SK-N-SH treated with all-trans-retinoic acid at 6 μM for 48 hours (cell line): ENCODE results near the gene FBXL14.

Source experiments
- ATAC-seq: fragments of 200-7000 bp; cut with Tn5 transposase; 3 replicates; pipeline ENCODE4 v1.9.1; 2020; ENCODE audit warnings: mild to moderate bottlenecking, moderate library complexity
- ARNTL ChIP-seq: fragments of 450-650 bp; formaldehyde crosslinking; IDR thresholded peaks from 2 replicates; pipeline ENCODE4 v1.5.0; 2020; ENCODE audit warnings: low read depth, mild to moderate bottlenecking, moderate library complexity, borderline replicate concordance
- CREB5 ChIP-seq: fragments of 250-450 bp; sonication (Bioruptor Pico); IDR thresholded peaks from 2 replicates; pipeline ENCODE4 v1.5.1; 2020; ENCODE audit warnings: low read depth, mild to moderate bottlenecking, moderate library complexity
- CSDC2 ChIP-seq: fragments of 250-450 bp; sonication (Bioruptor Pico); IDR thresholded peaks from 2 replicates; pipeline ENCODE4 v1.5.0; 2020; ENCODE audit warnings: mild to moderate bottlenecking, moderate library complexity
- CSRNP3 ChIP-seq: fragments of 250-450 bp; sonication (Bioruptor Pico); IDR thresholded peaks from 2 replicates; pipeline ENCODE4 v1.5.1; 2021; ENCODE audit warnings: mild to moderate bottlenecking, moderate library complexity
- ESRRG ChIP-seq: fragments of 250-450 bp; sonication (Bioruptor Pico); IDR thresholded peaks from 2 replicates; pipeline ENCODE4 v1.6.1; 2021; ENCODE audit warnings: mild to moderate bottlenecking
- GLIS3 ChIP-seq: fragments of 250-450 bp; sonication (Bioruptor Pico); IDR thresholded peaks from 2 replicates; pipeline ENCODE4 v1.5.0; 2020; ENCODE audit warnings: mild to moderate bottlenecking, moderate library complexity
- ISL1 ChIP-seq: fragments of 250-450 bp; sonication (Bioruptor Pico); IDR thresholded peaks from 2 replicates; pipeline ENCODE4 v2.1.2; 2022; ENCODE audit warnings: mild to moderate bottlenecking, moderate library complexity
- OSR1 ChIP-seq: fragments of 250-450 bp; sonication (Bioruptor Pico); IDR thresholded peaks from 2 replicates; pipeline ENCODE4 v1.8.0; 2022; ENCODE audit warnings: moderate library complexity, mild to moderate bottlenecking, inconsistent platforms
- PATZ1 ChIP-seq: fragments of 250-450 bp; sonication (Bioruptor Pico); IDR thresholded peaks from 2 replicates; pipeline ENCODE4 v1.8.0; 2020; ENCODE audit warnings: mild to moderate bottlenecking, moderate library complexity, borderline replicate concordance
- POU6F1 ChIP-seq: fragments of 250-450 bp; sonication (Bioruptor Pico); IDR thresholded peaks from 2 replicates; pipeline ENCODE4 v1.8.0; 2021; ENCODE audit warnings: low read depth, mild to moderate bottlenecking, moderate library complexity, borderline replicate concordance
- PPARA ChIP-seq: fragments of 250-450 bp; sonication (Bioruptor Pico); IDR thresholded peaks from 2 replicates; pipeline ENCODE4 v1.5.0; 2020; ENCODE audit warnings: mild to moderate bottlenecking, borderline replicate concordance
- RARB ChIP-seq: fragments of 250-450 bp; sonication (Bioruptor Pico); IDR thresholded peaks from 2 replicates; pipeline ENCODE4 v1.8.0; 2021; ENCODE audit warnings: mild to moderate bottlenecking, moderate library complexity
- SNAI2 ChIP-seq: fragments of 250-450 bp; sonication (Bioruptor Pico); IDR thresholded peaks from 2 replicates; pipeline ENCODE4 v1.5.0; 2020; ENCODE audit warnings: mild to moderate bottlenecking, moderate library complexity
- TCF4 ChIP-seq: fragments of 250-450 bp; sonication (Bioruptor Pico); IDR thresholded peaks from 2 replicates; pipeline ENCODE4 v1.8.0; 2021; ENCODE audit warnings: mild to moderate bottlenecking, moderate library complexity, borderline replicate concordance
- TSHZ2 ChIP-seq: fragments of 250-450 bp; sonication (Bioruptor Pico); IDR thresholded peaks from 2 replicates; pipeline ENCODE4 v1.5.0; 2020; ENCODE audit warnings: mild to moderate bottlenecking, moderate library complexity
- ZC3H10 ChIP-seq: fragments of 250-450 bp; sonication (Bioruptor Pico); IDR thresholded peaks from 2 replicates; pipeline ENCODE4 v1.5.1; 2021; ENCODE audit warnings: mild to moderate bottlenecking, moderate library complexity
- ZFP3 ChIP-seq: fragments of 250-450 bp; sonication (Bioruptor Pico); IDR thresholded peaks from 2 replicates; pipeline ENCODE4 v1.5.0; 2020; ENCODE audit warnings: mild to moderate bottlenecking, moderate library complexity
- ZFP30 ChIP-seq: fragments of 450-650 bp; formaldehyde crosslinking; IDR thresholded peaks from 2 replicates; pipeline ENCODE4 v1.5.0; 2022; ENCODE audit warnings: mild to moderate bottlenecking, moderate library complexity
- ZNF8 ChIP-seq: fragments of 450-650 bp; formaldehyde crosslinking; IDR thresholded peaks from 2 replicates; pipeline ENCODE4 v1.5.0; 2020; ENCODE audit warnings: mild to moderate bottlenecking, moderate library complexity

FBXL14 gene

GRCh38 chr12:1643043-1643442 is 48.7 kb upstream of the FBXL14 start:
- TF ChIP-seq CSDC2 (CRISPR knock-in tag) (no peak), ISL1 (no peak), TSHZ2 (no peak), POU6F1 (CRISPR knock-in tag) (no peak), SNAI2 (no peak), CSRNP3 (CRISPR knock-in tag) (no peak), ZFP3 (no peak), CREB5 (CRISPR knock-in tag) (no peak), OSR1 (CRISPR knock-in tag) (no peak), TCF4 (no peak), GLIS3 (no peak), RARB (no peak), ESRRG (no peak), ZFP30 (no peak), ARNTL (no peak), ZNF8 (CRISPR knock-in tag) (no peak), ZC3H10 (CRISPR knock-in tag) (no peak), PPARA (no peak)
- ATAC-seq: no peak

GRCh38 chr12:1642513-1642912 is 48.1 kb upstream of the FBXL14 start:
- no peak for TF ChIP-seq CSDC2 (CRISPR knock-in tag)
- TF ChIP-seq OSR1 (CRISPR knock-in tag): no peak
- no peak for TF ChIP-seq POU6F1 (CRISPR knock-in tag)
- TF ChIP-seq ZNF8 (CRISPR knock-in tag): no peak
- no peak for TF ChIP-seq PATZ1 (CRISPR knock-in tag)
- TF ChIP-seq CREB5 (CRISPR knock-in tag): no peak
- no peak for TF ChIP-seq GLIS3
- no peak for ATAC-seq
